ENCODE results near the gene SMPX.
"Not testable (repeated sequence)": the region's sequence is repeated elsewhere in the genome, so short reads cannot be mapped to it uniquely, and the experiment has no call there.

Gene SMPX

GRCh38 chrX:21757960-21758359, at the start of gene SMPX:
SMPX (minus strand) TSS chrX:21758116; CDS start chrX:21754290, 3,826 bp downstream.
- no peak for DNase-seq (ENCODE audit: low spot score)

- no peak for DNase-seq (ENCODE audit: low spot score)
Observed at GRCh38 chrX:21806691-21807090, 48.8 kb upstream of the SMPX start.

GRCh38 chrX:21802839-21803238, 44.9 kb upstream of the SMPX start:
- DNase-seq (ENCODE audit: low spot score) = no peak

- no peak for DNase-seq (ENCODE audit: low spot score)
Observed at GRCh38 chrX:21802054-21802670, 44.2 kb upstream of the SMPX start.

- peak; percentile 1 for DNase-seq (ENCODE audit: low spot score)
Observed at GRCh38 chrX:21800344-21800770, 42.4 kb upstream of the SMPX start.

- no peak for DNase-seq (ENCODE audit: low spot score)
Observed at GRCh38 chrX:21799767-21800166, 41.9 kb upstream of the SMPX start.

- peak; percentile 28 for DNase-seq (ENCODE audit: low spot score)
Observed at GRCh38 chrX:21798677-21799219, 40.8 kb upstream of the SMPX start.

- no peak for DNase-seq (ENCODE audit: low spot score)
Observed at GRCh38 chrX:21781976-21782375, 24.1 kb upstream of the SMPX start.

GRCh38 chrX:21781525-21781924, 23.6 kb upstream of the SMPX start:
- no peak for DNase-seq (ENCODE audit: low spot score)

GRCh38 chrX:21779095-21779494, 21.2 kb upstream of the SMPX start:
- no peak for DNase-seq (ENCODE audit: low spot score)

- no peak for DNase-seq (ENCODE audit: low spot score)
Observed at GRCh38 chrX:21778236-21778635, 20.3 kb upstream of the SMPX start.

GRCh38 chrX:21775128-21775527, 17.2 kb upstream of the SMPX start:
- not testable (repeated sequence) for DNase-seq (ENCODE audit: low spot score)

GRCh38 chrX:21773036-21773435, 15.1 kb upstream of the SMPX start:
- DNase-seq (ENCODE audit: low spot score) = not testable (repeated sequence)

- peak; percentile 8 for DNase-seq (ENCODE audit: low spot score)
Observed at GRCh38 chrX:21770631-21771321, 12.9 kb upstream of the SMPX start.

- no peak for DNase-seq (ENCODE audit: low spot score)
Observed at GRCh38 chrX:21766101-21766500, 8.2 kb upstream of the SMPX start.

GRCh38 chrX:21764008-21764407, 6.1 kb upstream of the SMPX start:
- peak; percentile 14 for DNase-seq (ENCODE audit: low spot score)

GRCh38 chrX:21758488-21758887, 572 bp upstream of the SMPX start:
- DNase-seq (ENCODE audit: low spot score) = no peak

- no peak for DNase-seq (ENCODE audit: low spot score)
Observed at GRCh38 chrX:21756785-21757529, 959 bp downstream of the SMPX start.

GRCh38 chrX:21749924-21750323, 8.0 kb downstream of the SMPX start:
- DNase-seq (ENCODE audit: low spot score) = no peak

- DNase-seq (ENCODE audit: low spot score) = no peak
Observed at GRCh38 chrX:21748235-21748634, 9.7 kb downstream of the SMPX start.

GRCh38 chrX:21747558-21747957, 10.4 kb downstream of the SMPX start:
- DNase-seq (ENCODE audit: low spot score) = no peak

GRCh38 chrX:21745756-21746155, 12.2 kb downstream of the SMPX start:
- DNase-seq (ENCODE audit: low spot score) = no peak

- no peak for DNase-seq (ENCODE audit: low spot score)
Observed at GRCh38 chrX:21744721-21745120, 13.2 kb downstream of the SMPX start.
